NCI-H1105 treated with DMSO at 0.1 percent for 48 hours (cell line): Measurements from ENCODE around the gene KIDINS220.

Source experiments
- DNase-seq: peaks from one replicate; lab custom pipeline; 2025; lab: John Stamatoyannopoulos, UW

Gene KIDINS220

GRCh38 chr2:8697190-8697589, 140.2 kb downstream of the KIDINS220 start:
- no peak for DNase-seq

DNA sequence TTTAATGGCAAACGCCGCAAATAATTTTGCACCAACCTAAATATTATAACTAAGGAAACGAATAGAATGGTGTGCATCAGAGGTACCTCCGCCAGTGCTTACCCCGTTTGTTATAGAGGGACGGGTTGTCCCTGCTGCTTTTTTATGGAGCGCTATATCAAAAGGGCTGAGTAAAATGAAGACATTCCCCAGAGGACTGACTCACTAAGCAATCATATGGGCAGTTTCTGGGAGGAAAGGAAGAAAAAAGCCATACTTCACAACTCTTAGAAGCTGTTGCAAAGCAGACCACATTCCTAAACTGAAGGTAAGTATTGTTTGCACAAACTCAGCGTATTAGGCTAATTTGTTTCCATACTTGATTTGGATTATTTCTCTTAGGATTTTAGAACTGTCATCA, 142.7 kb downstream of the KIDINS220 start:
- DNase-seq, result no peak

- DNase-seq, result no peak
Observed at GRCh38 chr2:8693157-8693821, 144.1 kb downstream of the KIDINS220 start.

GRCh38 chr2:8692783-8693156, 144.6 kb downstream of the KIDINS220 start:
- no peak for DNase-seq

DNA sequence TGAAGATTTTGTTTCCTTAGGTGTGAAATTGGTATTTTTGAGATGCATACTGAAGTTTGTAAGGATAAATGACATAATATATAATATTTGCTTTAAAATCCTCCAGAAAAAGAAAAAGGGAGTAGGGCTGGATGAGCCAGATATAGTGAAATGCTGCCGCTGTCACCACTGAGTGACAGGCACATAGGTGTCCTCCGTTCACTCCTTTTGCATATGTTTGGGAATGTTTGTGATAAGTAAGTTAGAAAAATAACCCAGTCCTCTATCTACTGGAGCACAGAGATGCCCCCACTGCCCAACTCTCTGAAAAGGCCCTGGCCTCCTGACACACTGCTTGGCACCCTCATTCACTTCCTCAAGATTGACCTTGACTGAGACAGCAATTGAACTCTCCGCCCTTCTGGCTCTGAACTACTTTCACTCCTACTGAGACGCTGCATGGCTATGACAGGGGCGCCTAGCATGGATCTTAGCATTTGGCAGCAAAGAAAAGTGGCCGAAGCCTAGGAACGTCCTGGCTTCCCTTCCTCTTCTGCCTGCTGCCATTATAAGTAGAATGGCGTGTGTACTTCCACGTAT, 145.5 kb downstream of the KIDINS220 start:
- DNase-seq, result no peak

- DNase-seq, result peak; percentile 74
Observed at GRCh38 chr2:8685697-8686358, 151.6 kb downstream of the KIDINS220 start.

- peak; percentile 88 for DNase-seq
Observed at GRCh38 chr2:8684878-8685696, 152.3 kb downstream of the KIDINS220 start.

GRCh38 chr2:8684540-8684877, 152.9 kb downstream of the KIDINS220 start:
- DNase-seq, result no peak

DNA sequence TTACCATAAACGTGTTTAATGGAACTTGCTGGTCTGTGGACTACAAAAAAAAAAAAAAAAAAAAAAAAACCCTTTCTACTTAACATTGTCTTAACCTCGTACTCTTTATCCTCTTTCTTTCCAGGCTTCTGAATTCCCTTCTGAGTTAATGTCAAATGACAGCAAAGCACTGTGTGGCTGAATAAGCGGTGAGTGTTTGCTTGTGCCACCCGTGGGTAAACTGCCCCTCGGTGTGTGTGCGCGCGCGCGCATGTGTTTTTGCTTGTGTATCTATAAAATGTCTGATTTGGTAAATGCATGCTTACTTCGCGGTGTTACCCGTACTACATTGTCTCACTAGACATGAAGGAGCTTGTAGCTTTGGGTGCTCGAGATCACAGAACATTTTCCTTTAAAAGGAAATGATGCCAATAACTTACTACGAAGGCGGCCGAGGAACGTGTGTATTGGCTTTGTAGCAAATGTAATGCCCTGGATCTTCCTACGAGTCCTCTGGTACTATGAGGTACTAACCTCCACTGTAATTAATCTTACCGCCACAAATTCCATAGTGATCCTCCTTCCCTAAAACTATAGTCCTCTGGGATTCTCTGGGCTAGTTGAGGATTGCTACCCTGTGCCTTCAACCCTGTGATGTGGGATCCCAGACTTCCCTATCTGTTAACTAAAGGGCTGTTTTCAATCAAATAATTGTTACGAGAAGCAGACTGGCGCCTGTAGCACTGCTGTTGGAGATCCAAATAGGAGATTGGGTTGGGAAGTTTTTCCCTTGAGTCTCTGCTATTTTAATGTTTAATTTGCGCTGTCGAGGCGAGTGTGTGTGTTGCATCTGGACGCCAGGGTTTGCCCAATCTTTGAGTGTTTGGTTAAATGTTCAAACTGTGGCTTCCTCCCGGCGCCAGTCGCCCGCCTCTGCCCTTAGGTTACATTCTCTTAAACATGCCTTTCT, 154.4 kb downstream of the KIDINS220 start:
- DNase-seq, result peak; percentile 66

DNA sequence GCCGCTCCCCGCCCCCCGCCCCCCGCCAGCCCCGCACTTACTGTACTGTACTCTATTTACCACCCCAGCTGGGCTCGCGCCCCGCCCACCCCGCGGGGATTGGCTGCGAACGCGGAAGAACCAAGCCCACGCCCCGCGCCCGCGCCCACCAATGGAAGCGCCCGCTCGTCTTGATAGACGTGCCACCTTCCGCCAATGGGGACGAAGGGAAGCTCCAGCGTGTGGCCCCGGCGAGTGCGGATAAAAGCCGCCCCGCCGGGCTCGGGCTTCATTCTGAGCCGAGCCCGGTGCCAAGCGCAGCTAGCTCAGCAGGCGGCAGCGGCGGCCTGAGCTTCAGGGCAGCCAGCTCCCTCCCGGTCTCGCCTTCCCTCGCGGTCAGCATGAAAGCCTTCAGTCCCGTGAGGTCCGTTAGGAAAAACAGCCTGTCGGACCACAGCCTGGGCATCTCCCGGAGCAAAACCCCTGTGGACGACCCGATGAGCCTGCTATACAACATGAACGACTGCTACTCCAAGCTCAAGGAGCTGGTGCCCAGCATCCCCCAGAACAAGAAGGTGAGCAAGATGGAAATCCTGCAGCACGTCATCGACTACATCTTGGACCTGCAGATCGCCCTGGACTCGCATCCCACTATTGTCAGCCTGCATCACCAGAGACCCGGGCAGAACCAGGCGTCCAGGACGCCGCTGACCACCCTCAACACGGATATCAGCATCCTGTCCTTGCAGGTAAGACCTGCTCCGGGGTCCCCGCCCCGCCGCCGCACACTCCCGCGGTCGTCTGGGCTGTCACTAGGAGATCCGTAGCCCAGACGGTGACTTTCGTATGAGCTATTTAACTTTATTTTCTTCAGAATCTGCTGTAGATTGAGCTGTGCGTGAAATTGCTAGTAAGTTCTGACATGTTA, 155.4 kb downstream of the KIDINS220 start, which contains the start of gene ID2:
Gene ID2 (plus strand): TSS at position 271 of the 907 bp plus-strand sequence. CDS start 110 bp downstream, at position 381.
- DNase-seq, result peak; percentile 96

DNA sequence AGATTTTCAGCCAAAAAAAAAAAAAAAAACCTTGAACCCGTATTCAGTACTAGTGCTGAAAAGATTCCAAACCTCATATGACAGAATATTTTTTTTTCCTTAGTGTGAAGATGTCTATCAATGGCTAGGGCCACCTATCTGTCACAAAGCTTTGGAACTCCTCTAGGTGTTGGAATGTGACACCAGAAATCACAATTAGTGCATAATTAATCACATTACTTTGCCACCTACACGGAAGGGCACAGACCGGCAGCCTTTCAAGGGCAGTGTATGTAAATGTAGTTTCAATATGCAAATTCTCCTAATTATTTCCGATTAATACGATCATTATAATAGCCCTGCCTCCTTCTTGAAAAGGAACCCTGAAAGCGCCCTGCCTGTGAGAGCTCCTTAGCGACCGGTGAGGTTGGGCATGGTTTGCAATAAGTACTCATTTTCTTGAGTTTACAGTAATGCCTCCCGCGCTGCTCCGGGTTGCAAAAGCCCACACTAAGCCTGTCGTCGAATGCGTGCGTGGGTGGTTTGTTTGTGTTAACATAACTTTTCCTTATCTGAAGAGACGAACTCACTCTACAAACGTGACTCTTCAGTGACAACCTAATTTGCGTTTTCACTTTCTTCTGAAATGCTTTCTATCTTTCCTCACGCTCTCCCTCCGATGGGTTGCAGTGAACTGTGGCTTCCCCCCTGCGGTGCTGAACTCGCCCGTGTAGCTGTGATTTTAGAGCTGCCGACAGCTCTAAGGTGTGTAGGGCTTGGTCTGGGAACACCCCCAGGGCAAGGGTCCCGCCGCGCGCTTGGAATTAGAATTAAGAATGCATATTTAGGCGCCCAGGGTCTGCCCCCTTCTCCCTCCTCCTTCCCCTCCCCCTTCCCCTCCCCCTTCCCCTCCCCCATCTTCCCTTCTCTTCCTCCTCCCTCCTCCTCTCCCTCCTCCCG, 156.3 kb downstream of the KIDINS220 start:
- DNase-seq, result peak; percentile 83

GRCh38 chr2:8679827-8680731, 157.3 kb downstream of the KIDINS220 start:
- peak; percentile 86 for DNase-seq

- no peak for DNase-seq
Observed at GRCh38 chr2:8679567-8679826, 157.9 kb downstream of the KIDINS220 start.
